Activated CD8-positive, alpha-beta memory T cell treated with anti-CD3 and anti-CD28 coated beads for 48 hours (primary cell): ENCODE results near the gene NCAPG2.

ENCODE experiments used
- DNase-seq, 3 experiments: peaks; one replicate each; pipeline ENCODE4 v3.0.0-alpha.2; 2020; ENCODE audit warnings: low read depth in 2 of 3, low spot score in 2 of 3

Gene NCAPG2

GRCh38 chr7:158581440-158582088 is 123.0 kb downstream of the NCAPG2 start:
- no peak for DNase-seq
